ENCODE data around the gene TEPSIN.

Gene TEPSIN

GRCh38 chr17:81261582-81262336 lies 22.9 kb upstream of the TEPSIN start:
- Histone ChIP-seq H3K27me3 (ENCODE audit: insufficient read depth, poor library complexity, severe bottlenecking) (no peaks in the 10 kb centered on the region), H3K4me3 (replicated peaks; ENCODE audit: insufficient read depth, low read length) (no peak overlapping the region), H3K27ac (replicated peaks) (no peak overlapping the region)
- peak in 1 of 2 experiments; percentile 30 for DNase-seq (ENCODE audit: low read depth in 1 of 2, low spot score in 1 of 2)
- TF ChIP-seq CTCF (IDR thresholded peaks at IDR 0.05; ENCODE audit: insufficient read depth, low read length) (no peak), POLR2AphosphoS5 (IDR thresholded peaks at IDR 0.05; ENCODE audit: low read depth) (no peak), GABPA (IDR thresholded peaks at IDR 0.05; ENCODE audit: low read depth) (no peak), SPI1 (IDR thresholded peaks at IDR 0.05; ENCODE audit: borderline replicate concordance, low read depth) (no peak), REST (IDR thresholded peaks at IDR 0.05; ENCODE audit: insufficient replicate concordance, low read depth) (no peak)

- no peak overlapping the region for H3K4me3 ChIP-seq (replicated peaks; ENCODE audit: insufficient read depth, low read length)
- TF ChIP-seq CTCF (IDR thresholded peaks at IDR 0.05; ENCODE audit: insufficient read depth, low read length) (no peak), REST (IDR thresholded peaks at IDR 0.05; ENCODE audit: insufficient replicate concordance, low read depth) (no peak), GABPA (IDR thresholded peaks at IDR 0.05; ENCODE audit: low read depth) (no peak), POLR2AphosphoS5 (IDR thresholded peaks at IDR 0.05; ENCODE audit: low read depth) (no peak), SPI1 (IDR thresholded peaks at IDR 0.05; ENCODE audit: borderline replicate concordance, low read depth) (no peak)
- no peak overlapping the region for H3K27ac ChIP-seq (replicated peaks)
- no peaks in the 10 kb centered on the region for H3K27me3 ChIP-seq (ENCODE audit: insufficient read depth, poor library complexity, severe bottlenecking)
- no peak for DNase-seq (ENCODE audit: low read depth in 1 of 2, low spot score in 1 of 2)
Measured at GRCh38 chr17:81261096-81261495, 22.2 kb upstream of the TEPSIN start.

GRCh38 chr17:81260641-81261040 lies 21.8 kb upstream of the TEPSIN start:
- TF ChIP-seq CTCF (IDR thresholded peaks at IDR 0.05; ENCODE audit: insufficient read depth, low read length) (no peak), REST (IDR thresholded peaks at IDR 0.05; ENCODE audit: insufficient replicate concordance, low read depth) (no peak), GABPA (IDR thresholded peaks at IDR 0.05; ENCODE audit: low read depth) (no peak), POLR2AphosphoS5 (IDR thresholded peaks at IDR 0.05; ENCODE audit: low read depth) (no peak), SPI1 (IDR thresholded peaks at IDR 0.05; ENCODE audit: borderline replicate concordance, low read depth) (no peak)
- H3K27me3 ChIP-seq (ENCODE audit: insufficient read depth, poor library complexity, severe bottlenecking) = no peaks in the 10 kb centered on the region
- no peak overlapping the region for H3K27ac ChIP-seq (replicated peaks)
- DNase-seq (ENCODE audit: low read depth in 1 of 2, low spot score in 1 of 2) = no peak
- H3K4me3 ChIP-seq (replicated peaks; ENCODE audit: insufficient read depth, low read length) = no peak overlapping the region
